ENCODE results near the gene PGD. TPM values are rescaled to one million over a fixed set of nuclear protein-coding genes. Genes with fewer than 3 reads are reported as not detected.
"Not testable (repeated sequence)": the region's sequence is repeated elsewhere in the genome, so short reads cannot be mapped to it uniquely, and the experiment has no call there.

PGD gene
- total RNA-seq, 4 donors from 2014 or later, result 396 to 1,138 (median 704) TPM

DNA sequence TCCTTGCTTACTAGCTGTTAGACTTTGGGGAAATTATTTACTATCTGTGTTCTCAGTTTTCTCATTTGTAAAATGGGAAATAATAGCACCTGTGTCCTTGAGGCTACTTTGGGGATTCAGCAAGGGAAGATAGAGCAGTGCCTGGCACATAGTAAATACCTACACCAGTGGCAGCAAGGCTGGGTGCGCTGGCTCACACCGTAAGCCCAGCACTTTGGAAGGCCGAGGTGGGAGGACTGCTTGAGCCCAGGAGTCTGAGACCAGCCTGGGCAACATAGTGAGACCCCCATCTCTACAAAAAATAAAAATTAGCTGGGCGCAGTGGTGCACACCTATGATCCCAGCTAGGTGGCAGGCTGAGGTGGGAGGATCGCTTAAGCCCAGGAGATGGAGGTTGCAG, 22.8 kb downstream of the PGD start:
- H3K9me3 ChIP-seq, result no peaks in the 10 kb centered on the region
- H3K4me1 ChIP-seq, result peaks cover 5 to 58% (median 8%) of the 10 kb centered on the region in 3 donors
- 92 to 100% methylated on average over 3 to 5 of the region's 5 CpGs for WGBS, 2 donors
- peak overlapping the region in 1 of 4 donors; percentile 84 for H3K27ac ChIP-seq
- no peak overlapping the region for H3K4me3 ChIP-seq
- no peak for DNase-seq
- peaks cover 27 to 58% (median 33%) of the 10 kb centered on the region in 3 donors for H3K36me3 ChIP-seq
- intact Hi-C loops (cut with DNase I), result no loop called here
- TF ChIP-seq POLR2A (IDR thresholded peaks at IDR 0.05), result no peak
- TF ChIP-seq, protein P1, sequence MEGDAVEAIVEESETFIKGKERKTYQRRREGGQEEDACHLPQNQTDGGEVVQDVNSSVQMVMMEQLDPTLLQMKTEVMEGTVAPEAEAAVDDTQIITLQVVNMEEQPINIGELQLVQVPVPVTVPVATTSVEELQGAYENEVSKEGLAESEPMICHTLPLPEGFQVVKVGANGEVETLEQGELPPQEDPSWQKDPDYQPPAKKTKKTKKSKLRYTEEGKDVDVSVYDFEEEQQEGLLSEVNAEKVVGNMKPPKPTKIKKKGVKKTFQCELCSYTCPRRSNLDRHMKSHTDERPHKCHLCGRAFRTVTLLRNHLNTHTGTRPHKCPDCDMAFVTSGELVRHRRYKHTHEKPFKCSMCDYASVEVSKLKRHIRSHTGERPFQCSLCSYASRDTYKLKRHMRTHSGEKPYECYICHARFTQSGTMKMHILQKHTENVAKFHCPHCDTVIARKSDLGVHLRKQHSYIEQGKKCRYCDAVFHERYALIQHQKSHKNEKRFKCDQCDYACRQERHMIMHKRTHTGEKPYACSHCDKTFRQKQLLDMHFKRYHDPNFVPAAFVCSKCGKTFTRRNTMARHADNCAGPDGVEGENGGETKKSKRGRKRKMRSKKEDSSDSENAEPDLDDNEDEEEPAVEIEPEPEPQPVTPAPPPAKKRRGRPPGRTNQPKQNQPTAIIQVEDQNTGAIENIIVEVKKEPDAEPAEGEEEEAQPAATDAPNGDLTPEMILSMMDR (IDR thresholded peaks at IDR 0.05), result no peak
- no peaks in the 10 kb centered on the region for H3K27me3 ChIP-seq

DNA sequence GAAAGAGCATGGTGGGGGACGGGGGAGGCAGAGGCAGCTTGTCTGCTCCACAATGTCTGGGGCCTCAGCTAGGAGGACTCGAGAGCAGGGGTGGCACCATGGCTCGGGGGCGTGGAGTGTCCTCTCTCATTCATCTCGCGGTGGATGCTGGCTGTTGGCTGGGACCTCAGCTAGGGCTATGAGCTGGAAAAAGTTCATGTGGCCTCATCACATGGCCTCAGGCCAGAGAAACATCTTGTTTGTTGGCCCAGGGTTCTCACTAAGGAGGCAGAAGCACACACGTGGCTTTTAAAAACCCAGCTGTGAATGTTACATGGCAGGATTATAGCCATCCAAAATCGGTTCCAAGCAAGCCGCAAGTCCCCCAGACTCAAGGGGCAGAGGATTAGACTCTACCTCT, 25.2 kb downstream of the PGD start:
- Histone ChIP-seq H3K27ac (peak overlapping the region in 1 of 4 donors; percentile 38), H3K36me3 (peaks cover 13 to 34% (median 14%) of the 10 kb centered on the region in 3 donors), H3K4me1 (peaks cover 4 to 48% (median 8%) of the 10 kb centered on the region in 3 donors), H3K4me3 (no peak overlapping the region), H3K27me3 (no peaks in the 10 kb centered on the region), H3K9me3 (no peaks in the 10 kb centered on the region)
- no peak for DNase-seq
- intact Hi-C loops (cut with DNase I), result no loop called here
- TF ChIP-seq, protein P1 (IDR thresholded peaks at IDR 0.05), result no peak
- TF ChIP-seq POLR2A (IDR thresholded peaks at IDR 0.05), result no peak
- WGBS, 2 donors, result 44 to 63% methylated on average over 2 to 9 of the region's 9 CpGs

DNA sequence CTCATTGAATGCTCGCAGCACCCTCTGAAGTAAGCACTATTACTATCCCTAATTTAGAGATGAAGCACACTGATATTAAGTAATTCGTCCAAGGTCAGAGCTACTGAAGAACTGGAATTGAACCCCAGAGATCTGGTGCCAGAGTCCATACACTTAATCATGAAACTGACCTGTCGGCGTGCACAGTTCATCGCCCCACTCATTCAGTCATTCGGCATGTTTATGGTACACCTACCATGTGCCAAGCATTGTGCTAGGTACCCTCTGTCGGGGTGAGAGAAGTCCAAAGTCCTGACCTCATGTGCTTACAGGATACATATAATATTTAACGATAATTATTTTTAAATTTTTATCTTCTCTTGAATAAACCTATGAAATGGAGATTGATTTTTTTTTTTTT, 25.8 kb downstream of the PGD start:
- Histone ChIP-seq H3K27me3 (no peaks in the 10 kb centered on the region), H3K4me1 (peaks cover 3 to 47% (median 4%) of the 10 kb centered on the region in 3 donors), H3K4me3 (no peak overlapping the region), H3K9me3 (no peaks in the 10 kb centered on the region), H3K36me3 (peaks cover 7 to 28% (median 8%) of the 10 kb centered on the region in 3 donors), H3K27ac (no peak overlapping the region)
- intact Hi-C loops (cut with DNase I), result no loop called here
- WGBS, 2 donors, result 80 to 82% methylated on average over 8 of the region's 8 CpGs
- DNase-seq, result no peak
- TF ChIP-seq, protein P1 (IDR thresholded peaks at IDR 0.05), result no peak
- no peak for TF ChIP-seq POLR2A (IDR thresholded peaks at IDR 0.05)

DNA sequence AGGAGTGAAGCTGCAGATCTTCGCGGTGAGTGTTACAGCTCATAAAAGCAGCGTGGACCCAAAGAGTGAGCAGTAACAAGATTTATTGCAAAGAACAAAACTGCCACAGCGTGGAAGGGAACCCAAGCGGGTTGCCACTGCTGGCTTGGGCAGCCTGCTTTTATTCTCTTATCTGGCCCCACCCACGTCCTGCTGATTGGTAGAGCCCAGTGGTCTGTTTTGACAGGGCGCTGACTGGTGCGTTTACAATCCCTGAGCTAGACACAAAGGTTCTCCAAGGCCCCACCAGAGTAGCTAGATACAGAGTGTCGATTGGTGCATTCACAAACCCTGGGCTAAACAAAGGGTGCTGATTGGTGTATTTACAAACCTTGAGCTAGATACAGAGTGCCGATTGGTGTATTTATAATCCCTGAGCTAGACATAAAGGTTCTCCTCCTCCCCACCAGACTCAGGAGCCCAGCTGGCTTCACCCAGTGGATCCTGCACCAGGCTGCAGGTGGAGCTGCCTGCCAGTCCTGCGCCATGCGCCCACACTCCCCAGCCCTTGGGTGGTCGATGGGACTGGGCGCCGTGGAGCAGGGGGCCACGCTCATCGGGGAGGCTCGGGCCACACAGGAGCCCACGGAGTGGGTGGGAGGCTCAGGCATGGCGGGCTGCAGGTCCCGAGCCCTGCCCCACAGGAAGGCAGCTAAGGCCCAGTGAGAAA, 27.1 kb downstream of the PGD start:
- 80 to 100% methylated on average over 2 to 5 of the region's 21 CpGs for WGBS, 2 donors
- H3K9me3 ChIP-seq; intact Hi-C loops (cut with DNase I); H3K27ac ChIP-seq; H3K4me3 ChIP-seq; DNase-seq; H3K27me3 ChIP-seq: not testable (repeated sequence)
- peaks cover 6 to 42% (median 8%) of the 10 kb centered on the region in 3 donors for H3K4me1 ChIP-seq
- peaks cover 0 to 17% (median 4%) of the 10 kb centered on the region in 3 donors for H3K36me3 ChIP-seq

DNA sequence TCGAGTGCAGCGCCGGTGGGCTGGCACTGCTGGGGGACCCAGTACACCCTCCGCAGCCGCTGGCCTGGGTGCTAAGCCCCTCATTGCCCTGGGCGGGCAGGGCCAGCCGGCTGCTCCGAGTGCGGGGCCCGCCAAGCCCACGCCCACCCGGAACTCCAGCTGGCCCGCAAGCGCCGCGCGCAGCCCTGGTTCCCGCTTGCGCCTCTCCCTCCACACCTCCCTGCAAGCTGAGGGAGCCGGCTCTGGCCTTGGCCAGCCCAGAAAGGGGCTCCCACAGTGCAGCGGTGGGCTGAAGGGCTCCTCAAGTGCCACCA, 27.6 kb downstream of the PGD start:
- peaks cover 8 to 42% (median 10%) of the 10 kb centered on the region in 3 donors for H3K4me1 ChIP-seq
- H3K27me3 ChIP-seq; H3K27ac ChIP-seq; H3K4me3 ChIP-seq; intact Hi-C loops (cut with DNase I); H3K9me3 ChIP-seq; DNase-seq: not testable (repeated sequence)
- peaks cover 0 to 12% (median 4%) of the 10 kb centered on the region in 3 donors for H3K36me3 ChIP-seq
- 96% methylated on average over 10 of the region's 21 CpGs; no CpG with 5 or more reads in 1 of the 2 donors for WGBS, 2 donors

DNA sequence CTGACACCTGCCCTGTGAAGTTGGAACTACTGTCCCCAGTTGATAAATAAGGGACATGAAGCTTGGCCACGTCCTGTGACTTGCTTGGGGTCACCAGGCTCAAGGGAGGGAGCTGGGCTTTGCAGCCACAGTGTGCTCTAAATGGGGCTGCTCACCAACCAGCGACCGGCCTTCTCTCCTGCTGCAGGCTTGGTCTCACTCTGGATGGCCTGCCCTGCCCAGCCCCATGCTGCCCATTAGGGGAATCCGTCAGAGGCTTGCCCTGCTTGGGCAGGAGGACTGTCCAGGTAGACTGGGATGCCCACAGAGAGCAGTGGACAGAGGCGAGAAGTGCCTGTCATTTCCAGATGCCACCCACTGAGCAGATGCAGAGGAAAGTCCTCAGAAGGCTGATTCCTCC, 30.1 kb downstream of the PGD start:
- WGBS, 2 donors, result 94 to 100% methylated on average over 1 to 3 of the region's 5 CpGs
- H3K4me3 ChIP-seq, result no peak overlapping the region
- H3K27ac ChIP-seq, result no peak overlapping the region
- DNase-seq, result no peak
- TF ChIP-seq, protein P1 (IDR thresholded peaks at IDR 0.05), result no peak
- TF ChIP-seq POLR2A (IDR thresholded peaks at IDR 0.05), result no peak
- H3K9me3 ChIP-seq, result no peaks in the 10 kb centered on the region
- intact Hi-C loops (cut with DNase I), result loop anchor here (2.0 kb wide), 1 partner anchor 52 kb away; no protein-coding TSS in a partner anchor
- H3K27me3 ChIP-seq, result no peaks in the 10 kb centered on the region
- no peaks in the 10 kb centered on the region for H3K36me3 ChIP-seq
- H3K4me1 ChIP-seq, result peaks cover 8 to 35% (median 13%) of the 10 kb centered on the region in 3 donors
